Activated naive CD4-positive, alpha-beta T cell (primary cell): ENCODE results near the gene AK4.
"Not testable (repeated sequence)": the region's sequence is repeated elsewhere in the genome, so short reads cannot be mapped to it uniquely, and the experiment has no call there.

Experiments
- DNase-seq, 4 experiments: peaks; one replicate each; lab custom pipeline; 2025; lab: John Stamatoyannopoulos, UW

AK4 gene

DNA sequence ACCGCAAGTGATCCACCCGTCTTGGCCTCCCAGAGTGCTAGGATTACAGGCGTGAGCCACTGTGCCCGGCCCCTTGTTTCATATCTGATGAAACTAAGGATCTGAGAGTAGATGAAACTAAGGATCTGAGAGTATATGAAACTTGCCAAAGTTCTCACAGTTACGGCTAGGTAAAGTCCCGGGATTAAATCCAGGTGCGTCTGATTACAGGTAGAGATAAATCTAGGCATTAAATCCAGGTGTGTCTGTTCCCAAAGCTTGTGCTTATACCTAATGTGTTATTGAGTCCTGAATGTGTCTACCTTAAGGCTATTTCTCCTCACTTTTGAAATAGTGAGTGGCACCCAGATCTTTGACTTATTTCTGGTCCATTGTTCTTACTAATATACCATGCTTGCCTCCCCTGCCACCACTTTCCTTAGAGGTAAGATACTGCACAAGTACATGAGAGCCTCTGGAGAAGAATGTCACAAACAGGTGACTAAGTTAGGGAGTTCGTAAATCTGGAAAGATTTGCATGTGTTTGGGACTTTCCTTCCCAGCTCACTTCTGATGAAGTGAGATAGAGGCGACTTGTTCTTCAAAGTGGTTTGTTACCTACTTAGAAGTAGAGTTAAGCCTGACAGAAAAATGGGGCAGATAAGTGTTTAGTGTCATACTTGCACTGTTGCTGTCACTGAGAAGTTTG, 66.5 kb downstream of the AK4 start:
- DNase-seq, result no peak

DNA sequence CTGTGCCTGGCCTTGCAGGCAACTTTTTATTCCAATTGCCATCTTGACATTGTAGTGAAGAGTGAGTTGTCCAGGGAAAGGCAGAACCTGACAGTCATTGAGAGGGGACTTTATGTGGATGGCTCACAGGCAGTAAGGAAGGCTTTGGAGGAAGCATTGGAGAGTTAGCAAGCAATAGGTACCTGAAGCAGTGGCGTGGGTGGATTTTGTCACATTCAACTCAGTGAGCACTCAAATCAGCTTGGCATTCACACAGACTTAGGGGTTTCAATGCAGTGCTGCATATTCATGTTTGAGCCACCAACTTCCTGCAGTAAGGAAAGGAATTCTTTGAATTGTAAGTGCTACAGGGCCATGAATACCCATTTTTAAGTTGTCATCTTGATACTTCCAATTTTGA, 69.0 kb downstream of the AK4 start:
- no peak for DNase-seq

DNA sequence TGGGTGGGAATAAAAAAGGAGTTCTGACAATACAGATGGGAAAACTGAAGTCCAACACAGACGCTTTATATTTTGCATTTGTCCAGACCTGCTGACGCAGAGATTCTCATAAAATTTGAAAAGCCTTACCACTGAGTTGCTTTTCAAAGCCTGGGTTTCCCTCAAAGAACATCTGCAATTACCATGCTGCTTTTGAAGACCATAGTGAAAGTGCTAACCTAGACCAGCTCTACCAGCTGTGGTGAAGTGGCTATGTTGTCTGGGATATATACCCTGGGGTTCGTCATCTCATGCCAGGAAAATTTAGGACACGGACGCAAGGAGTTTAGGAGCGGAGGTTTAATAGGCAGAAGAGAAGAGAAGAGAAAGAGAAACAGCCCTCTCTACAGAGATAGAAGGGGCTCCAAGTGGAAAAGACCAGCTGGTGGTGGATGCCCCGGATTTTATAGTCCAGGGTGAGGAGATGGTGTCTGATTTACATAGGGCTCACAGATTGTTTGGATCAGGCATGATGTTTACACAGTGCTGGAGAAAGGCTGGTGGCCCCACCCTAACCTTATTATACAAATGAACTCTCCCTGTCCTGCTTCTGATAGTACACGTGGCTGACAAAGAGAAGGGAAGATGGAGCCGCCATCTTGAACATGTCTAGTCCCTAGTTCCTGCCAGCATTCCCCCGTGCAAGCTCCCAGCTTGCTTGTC, 73.8 kb downstream of the AK4 start:
- no peak for DNase-seq

DNA sequence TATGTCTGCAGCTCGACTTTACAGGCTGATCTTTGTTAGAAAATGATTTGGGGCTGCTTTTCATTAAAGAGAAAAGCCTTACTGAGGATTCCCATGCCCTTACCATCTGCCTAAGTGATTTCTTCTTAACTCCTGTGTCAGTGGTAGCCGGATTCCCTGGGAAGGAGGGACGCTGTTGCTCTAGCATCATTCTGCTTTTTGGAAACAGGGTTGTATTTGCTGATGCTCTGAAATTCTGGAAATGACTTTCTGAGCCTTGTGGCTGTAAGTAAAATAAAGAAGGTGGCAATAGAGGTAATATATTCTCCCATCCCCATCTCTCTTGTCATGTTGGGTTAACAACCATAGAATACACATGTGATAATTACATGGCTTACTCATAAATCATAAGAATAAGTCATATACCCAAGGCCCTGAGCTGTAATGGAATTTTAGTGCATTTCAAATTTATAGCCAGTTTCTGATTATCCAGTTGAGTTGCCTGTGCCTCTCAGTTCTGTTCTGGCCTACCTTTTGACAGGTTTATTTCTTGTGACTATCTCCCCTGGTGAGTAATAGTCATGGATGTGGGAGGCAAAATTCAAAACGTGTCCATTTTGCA, 74.4 kb downstream of the AK4 start:
- DNase-seq, result no peak

DNA sequence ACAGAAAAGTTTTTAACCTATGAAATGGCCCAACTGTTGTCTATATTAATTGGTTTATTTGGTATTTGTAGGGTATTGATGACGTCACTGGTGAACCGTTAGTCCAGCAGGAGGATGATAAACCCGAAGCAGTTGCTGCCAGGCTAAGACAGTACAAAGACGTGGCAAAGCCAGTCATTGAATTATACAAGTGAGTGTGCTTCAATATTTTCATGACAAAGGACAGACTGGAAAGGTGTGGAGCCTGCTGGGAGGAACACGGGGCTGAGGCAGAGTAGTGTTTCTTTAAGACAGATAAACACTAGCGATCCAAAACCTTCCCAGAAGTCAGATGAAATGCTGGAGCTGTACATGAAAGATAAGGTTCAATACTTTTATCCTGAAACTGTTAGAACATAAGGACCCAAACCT, 76.7 kb downstream of the AK4 start:
- no peak for DNase-seq

DNA sequence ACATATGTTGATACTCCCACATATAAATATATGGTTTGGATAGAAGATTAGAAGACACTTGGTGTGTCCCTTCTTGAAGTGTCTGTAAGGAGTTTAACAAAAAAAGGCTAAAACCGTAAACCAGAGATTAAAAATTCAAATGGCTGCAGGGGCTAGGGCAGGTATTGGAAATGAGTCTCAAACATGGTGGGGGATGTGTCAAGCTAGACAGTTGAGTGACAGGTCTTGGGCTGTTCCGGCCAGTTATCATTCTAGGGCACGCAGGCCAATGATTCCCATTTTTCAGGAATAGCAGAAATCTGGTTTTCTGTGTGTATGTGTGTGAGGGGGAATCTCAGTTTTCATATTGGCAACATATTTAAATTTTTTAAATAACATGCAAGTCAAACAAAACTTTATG, 77.2 kb downstream of the AK4 start:
- no peak for DNase-seq

DNA sequence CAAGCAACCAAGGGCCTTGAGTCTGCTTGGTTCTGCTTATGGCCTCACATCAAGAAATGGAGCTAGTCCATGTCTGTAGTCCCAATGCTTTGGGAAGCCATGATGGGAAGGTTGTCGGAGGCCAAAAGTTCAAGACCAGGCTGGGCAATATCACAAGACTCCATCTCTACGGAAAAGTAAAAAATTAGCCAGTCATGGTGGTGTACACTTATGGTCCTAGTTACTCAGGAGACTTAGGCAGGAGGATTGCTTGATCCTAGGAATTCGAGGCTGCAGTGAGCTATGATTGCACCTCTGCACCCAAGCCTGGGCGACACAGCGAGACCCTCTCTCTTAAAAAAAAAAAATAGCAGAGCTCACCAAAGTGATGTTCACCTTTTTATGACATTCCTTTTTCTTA, 81.2 kb downstream of the AK4 start:
- no peak for DNase-seq

DNA sequence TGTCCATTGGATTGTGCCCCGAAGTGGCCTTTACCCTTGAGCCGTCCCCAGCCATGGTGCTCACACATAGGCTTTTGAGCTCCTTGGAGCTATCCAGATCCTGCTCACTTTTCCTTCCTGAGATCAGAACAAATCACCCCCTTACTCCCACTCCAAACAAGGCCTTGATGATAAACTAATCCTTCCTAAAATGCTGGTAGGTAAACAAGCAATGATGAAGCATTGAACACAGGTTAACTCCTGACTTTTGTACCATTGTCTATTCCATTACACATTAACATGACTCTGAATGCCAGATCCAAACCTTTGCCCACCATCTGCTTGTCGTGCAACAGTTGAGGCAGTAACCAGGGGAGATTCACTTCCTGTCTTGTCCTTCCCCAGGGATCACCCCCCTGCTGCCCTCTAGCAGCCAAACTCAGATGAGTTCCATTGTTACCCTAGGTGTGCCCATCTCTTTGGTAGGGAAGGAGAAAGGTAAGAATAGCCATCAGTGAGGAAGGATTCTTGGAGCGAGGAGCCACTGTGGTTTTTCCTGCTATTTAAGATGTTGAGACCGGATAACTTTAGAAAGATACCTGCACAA, 81.8 kb downstream of the AK4 start:
- no peak for DNase-seq

DNA sequence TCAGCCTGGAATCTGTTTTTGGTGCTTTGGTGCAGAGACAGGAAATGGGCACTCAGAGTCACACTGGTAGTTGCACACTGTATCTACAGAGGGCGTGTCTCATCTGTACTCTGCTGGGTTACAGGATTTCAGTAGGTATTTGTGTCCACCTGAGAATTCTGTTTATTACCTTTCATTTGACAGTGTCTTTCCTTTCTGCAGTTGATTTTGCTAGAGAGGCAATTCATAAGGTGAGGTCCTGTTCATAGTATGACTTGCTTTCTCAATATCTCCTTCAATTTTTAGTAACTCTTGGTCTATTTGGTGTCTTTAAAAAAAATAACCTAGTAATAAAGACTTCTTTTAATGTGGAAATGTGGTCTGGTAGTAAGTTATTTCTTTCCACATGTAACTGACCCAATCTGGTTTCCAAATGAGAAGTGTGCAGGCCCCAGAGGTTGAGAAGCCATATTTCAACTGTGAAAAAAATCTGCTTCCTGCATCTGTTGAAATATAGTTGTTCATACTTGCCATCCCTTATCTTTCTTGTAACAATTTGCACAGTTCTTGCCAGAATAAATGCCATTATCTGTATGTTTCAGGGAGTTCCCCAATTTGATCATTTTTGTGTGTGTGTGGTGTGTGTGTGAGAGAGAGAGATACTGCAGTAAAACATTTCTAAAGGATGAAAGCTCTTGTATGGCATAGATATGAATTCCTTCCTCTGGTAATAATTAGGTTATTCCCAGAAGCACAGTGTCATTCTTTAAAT, 82.9 kb downstream of the AK4 start:
- no peak for DNase-seq

DNA sequence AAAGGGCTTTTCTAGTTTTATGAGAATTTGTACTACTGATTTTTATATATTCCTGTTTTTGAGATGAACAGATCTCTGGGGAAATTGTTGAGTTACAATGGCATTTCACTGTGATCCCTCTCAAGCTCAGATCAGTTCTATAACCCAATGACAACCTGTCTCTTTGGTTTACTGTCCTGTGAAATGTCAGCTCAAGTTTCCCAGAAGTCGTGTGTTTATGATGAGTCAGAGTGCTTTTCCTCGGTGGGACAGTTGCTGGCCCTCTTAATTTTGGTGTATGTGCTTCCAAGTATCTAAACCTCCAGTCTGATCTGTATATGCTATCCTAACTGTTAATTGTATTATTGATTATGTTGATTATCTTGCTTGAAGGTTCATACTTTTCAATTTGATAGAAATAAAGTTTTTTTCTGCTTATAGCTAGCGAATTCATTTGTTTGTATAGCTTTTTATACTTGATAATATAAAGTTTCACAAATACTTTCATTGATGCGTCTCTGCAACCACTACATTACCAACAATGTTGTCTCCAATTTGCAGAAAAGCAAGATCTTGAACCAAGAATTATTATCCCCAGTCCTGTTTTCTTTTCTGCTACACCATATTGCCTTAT, 83.8 kb downstream of the AK4 start:
- DNase-seq, result no peak

DNA sequence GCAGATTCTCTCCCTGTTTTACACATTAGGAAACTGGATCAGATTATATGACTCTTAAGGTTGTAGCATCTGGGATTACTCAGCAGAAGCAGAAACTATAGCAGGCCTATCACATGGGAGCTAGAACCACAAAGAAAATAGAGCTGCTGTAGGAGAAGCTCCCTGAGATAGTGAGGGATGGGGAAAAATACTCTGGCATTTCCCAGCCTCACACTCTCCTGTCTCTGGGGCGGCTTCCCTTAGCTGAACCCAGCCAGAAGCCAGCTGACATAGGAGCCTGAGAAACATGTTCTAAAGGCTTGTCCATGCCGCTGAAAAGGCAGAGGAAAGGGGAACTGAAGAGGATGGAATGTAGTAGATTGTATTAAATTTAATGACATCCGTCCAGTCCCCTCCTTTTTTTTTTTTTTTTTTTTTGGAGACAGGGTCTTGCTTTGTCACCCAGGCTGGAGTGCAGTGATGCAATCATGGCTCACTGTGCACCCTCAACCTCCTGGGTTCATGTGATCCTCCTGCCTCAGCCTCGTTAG, 84.5 kb downstream of the AK4 start:
- no peak for DNase-seq

DNA sequence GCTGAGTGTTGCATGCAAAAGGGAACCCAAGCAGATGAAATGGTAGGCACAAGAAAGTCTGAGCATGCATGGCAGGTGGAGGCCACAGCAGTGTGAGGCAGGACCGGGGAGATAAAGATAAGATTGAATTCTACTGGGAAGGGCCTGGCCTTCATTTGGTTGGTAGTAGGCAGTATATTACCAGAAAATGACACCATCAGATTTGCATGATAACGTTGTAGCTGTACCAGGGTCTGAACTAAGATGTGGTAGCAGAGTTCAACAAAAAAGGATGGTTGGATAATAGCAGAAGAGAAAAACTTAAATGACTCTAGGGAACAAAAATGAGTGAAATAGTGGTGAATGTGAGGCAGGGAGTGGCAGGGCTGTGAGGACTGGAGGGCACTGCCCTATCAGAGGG, 85.8 kb downstream of the AK4 start:
- no peak for DNase-seq

DNA sequence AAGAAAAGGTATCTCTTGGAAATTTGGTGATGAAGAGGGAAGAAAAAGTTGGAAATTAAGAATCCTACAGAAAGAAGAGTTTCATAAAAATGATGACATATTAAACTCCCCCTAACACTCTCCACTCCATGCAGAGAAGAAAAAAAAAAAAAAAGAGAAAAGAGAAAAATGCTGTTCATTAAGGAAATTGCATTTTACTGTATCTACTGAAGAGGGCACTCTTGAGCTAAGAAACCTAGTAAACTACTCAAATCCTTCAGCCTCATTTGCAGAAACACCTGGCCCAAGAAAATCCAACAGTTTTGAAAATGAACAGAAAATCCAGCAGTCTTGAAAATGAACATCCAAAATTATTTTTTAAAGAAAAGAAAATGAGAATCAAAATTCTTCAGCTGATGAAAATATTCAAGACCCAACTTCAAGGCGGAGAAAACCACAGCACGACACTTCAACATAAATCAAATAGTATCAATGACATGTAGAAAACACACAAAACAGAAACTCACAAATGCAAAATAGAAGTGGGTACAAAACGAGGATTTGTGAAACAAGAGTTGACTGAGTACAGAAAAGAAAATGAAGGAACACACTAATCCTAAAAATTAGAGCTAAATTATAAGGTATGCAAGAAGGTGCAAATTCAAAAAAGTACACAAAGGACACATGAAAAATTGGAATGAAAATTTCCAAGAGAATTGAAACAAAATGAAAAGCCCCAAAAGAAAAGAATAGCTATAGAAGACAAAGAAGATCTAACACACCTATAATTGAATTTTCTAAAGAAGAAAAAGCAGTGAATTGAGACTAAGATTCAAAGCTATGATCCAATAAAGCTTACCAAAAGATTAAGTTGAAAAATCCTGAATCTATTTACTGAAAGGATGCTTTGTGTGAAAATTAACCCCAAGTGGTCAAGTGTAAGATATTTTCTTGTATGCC, 88.1 kb downstream of the AK4 start:
- DNase-seq, result no peak

DNA sequence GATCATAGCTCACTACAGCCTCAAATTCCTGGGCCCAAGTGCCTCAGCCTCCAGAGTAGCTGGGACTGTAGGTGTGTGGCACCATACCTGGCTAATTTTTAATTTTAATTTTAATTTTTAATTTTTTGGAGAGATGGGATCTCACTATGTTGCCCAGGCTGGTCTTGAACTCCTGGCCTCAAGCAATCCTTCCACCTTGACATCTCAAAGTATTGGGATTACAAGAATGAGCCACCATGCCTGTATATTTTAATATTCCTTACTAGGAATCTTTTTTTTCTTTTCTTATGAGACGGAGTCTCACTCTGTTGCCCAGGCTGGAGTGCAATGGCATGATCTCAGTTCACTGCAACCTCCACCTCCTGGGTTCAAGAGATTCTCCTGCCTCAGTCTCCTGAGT, 89.1 kb downstream of the AK4 start:
- not testable (repeated sequence) for DNase-seq

DNA sequence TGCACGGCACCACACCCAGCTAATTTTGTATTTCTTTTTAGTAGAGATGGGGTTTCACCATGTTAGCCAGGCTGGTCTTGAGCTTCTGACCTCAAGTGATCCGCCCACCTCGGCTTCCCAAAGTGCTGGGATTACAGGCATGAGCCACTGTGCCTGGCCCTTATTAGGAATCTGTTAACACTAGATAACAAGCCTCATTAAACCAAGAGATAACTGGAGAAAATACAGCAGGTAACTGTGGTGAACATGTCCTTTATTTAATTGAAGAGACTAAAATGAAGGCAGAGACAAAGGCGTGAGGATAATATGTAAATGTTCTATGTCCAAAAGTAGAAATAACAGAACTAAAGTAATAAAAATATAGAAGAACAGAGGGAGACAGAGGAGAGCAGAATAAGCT, 89.5 kb downstream of the AK4 start:
- no peak for DNase-seq

DNA sequence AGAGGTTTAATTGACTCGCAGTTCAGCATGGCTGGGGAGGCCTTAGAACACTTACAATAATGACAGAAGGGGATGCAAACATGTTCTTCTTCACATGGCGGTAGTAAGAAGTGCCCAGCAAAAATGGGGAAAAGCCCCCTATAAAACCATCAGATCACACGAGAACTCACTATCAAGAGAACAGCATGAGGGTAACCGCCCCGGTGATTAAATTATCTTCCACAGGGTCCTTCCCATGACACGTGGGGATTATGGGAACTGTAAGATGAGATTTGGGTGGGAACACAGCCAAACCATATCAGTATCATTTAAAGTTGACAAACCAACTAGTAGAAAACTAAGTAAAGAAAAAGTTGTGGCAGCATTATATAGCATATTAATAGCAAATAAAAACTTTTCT, 90.0 kb downstream of the AK4 start:
- no peak for DNase-seq

DNA sequence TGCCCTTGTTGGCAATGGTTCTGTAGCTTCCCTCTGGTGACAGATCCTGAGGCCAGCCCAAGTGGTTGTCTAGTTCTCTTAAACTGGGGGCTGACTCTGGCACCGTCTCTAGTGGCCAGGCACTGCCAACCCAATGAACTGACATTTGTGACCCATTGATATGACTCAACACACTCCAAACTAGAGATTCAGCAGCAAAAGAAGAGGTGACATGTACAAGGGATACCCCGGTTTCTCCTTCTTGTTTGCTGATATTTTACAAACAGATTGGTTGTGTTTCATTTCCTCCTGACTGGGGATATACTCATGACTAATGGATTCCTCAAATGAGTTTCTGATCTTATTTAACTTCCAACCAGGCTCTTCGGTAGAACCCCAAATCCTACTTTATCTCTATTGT, 95.5 kb downstream of the AK4 start:
- DNase-seq, result no peak

DNA sequence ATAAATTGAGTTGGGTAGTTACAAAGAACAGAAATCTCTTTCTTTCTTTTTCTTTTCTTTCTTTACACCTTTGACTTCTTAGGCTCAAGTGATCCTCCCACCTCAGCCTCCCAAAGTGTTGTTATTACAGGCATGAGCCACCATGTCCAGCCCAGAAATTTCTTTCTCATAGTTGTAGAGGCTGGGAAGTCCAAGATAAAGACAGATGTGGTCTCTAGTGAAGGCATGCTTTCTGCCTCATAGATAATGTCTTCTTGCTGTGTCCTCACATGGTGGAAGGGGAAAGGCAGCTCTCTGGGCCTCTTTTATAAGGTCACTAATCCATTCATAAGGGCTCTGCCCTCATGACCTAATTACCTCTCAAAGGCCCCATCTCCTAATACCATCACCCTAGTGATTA, 97.3 kb downstream of the AK4 start:
- DNase-seq, result no peak

DNA sequence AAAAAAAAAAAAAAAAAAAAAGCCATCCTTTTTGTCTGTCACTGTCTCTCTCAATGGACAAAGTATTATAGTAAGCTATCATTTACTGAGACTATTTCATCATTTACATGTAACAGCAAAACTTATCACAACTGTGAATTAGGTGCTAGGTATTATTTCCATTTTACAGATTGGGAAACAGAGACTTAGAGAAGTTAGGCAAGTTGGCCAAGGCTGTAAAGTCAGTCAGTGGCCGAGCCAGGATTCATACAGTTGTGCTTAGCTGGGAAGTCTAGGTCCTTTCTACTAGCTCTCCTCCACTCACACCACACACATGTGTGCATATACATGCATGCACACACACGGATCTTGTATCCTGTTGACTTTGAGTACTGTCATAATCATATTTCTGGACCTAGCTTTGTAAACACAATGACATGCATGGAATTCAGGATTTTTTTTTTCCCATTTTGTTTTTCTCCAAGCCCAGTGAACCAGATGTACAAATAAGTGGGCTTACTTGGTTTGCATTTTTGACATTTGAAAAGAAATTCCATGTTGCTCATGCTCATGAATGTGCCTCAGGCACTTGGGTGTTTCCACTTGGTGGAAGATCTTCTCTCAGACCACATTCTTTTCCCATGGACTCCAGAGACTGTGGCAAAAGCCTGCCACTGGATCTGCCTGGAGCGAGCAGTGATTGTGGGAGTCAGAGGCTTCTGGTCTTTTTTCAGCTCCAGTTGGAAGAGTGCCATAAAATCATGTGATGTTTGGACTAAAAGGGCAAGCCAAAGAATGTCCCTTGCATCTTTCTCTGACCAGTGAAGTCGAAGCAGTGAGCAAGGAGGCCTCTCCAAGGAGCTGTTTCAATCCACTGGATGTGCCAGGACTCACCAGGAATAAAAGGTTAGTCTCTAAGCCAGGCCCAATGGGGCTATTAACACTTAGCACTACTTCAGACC, 99.7 kb downstream of the AK4 start:
- no peak for DNase-seq

DNA sequence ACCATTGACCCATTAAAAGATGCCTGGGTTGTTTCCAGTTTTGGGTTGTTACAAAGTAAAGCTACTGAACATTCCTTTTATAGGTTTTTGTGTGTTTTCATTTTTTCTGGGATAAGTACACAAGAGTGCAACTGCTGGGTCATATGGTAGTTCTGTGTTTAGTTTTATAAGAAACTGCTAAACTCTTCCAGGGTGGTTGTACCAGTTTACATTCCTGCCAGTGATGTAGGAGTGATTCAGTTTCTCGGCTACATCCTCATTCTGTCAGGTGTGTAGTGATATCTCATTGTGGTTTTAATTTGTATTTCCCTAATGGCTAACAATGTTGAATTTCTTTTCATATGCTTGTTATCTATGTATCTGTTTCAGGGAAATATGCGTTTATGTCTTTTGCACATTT, 102.8 kb downstream of the AK4 start:
- no peak for DNase-seq
